Caco-2 (cell line): ENCODE data around the gene CACNA1G. TPM values are rescaled to one million over a fixed set of nuclear protein-coding genes. Genes with fewer than 3 reads are reported as not detected.
A peak's percentile ranks its signal among the peaks of the same experiment; 100 is the strongest.

Experiments
- BruUV-seq: library from RNA; stranded (reverse); fragments of 400-500 nt; replicated peaks from 2 replicates; lab custom pipeline; 2021; lab: Mats Ljungman, UMichigan
- CTCF ChIA-PET: fragments of 300-600 bp; sonication (Branson Sonifier 250); formaldehyde crosslinking; loops from one replicate; lab custom pipeline; 2022; ENCODE audit warnings: antibody characterized with exemption; lab: Charles Lee
- POLR2A ChIA-PET: fragments of 300-600 bp; sonication (Branson Sonifier 250); formaldehyde crosslinking; loops from one replicate; lab custom pipeline; 2022; ENCODE audit warnings: antibody characterized with exemption; lab: Charles Lee
- DNase-seq, 2 experiments: peaks; one replicate each; pipeline versions ENCODE4 v3.0.0 to v3.0.0-alpha.2; 2020 to 2022
- H3K27me3 ChIP-seq: replicated peaks from 2 replicates; pipeline ENCODE4 v1.6.0; 2011; ENCODE audit warnings: low read length; ENCODE audit not compliant: control insufficient read depth, insufficient read depth
- H3K36me3 ChIP-seq: 2 replicates; pipeline ENCODE4 v1.5.1; 2011; ENCODE audit warnings: low read length; ENCODE audit not compliant: control insufficient read depth, insufficient read depth
- H3K4me1 ChIP-seq: fragments of 250-450 bp; sonication (Bioruptor Pico); 2 replicates; pipeline ENCODE4 v1.5.1; 2020; ENCODE audit warnings: mild to moderate bottlenecking
- H3K4me3 ChIP-seq: 2 replicates; pipeline ENCODE4 v1.5.1; 2011; ENCODE audit warnings: low read depth, mild to moderate bottlenecking, control low read depth, low read length
- H3K9me3 ChIP-seq: fragments of 250-450 bp; sonication (Bioruptor Pico); 2 replicates; pipeline ENCODE4 v1.5.1; 2020; ENCODE audit warnings: mild to moderate bottlenecking, moderate library complexity
- H3K27ac Mint-ChIP-seq: one replicate; pipeline ENCODE4 v1.8.0; 2022; ENCODE audit warnings: mixed read lengths; ENCODE audit not compliant: unreplicated experiment
- H3K27me3 Mint-ChIP-seq: one replicate; pipeline ENCODE4 v1.8.0; 2022; ENCODE audit warnings: mixed read lengths; ENCODE audit not compliant: insufficient read depth, unreplicated experiment
- H3K36me3 Mint-ChIP-seq: one replicate; pipeline ENCODE4 v1.8.0; 2022; ENCODE audit warnings: mild to moderate bottlenecking, mixed read lengths; ENCODE audit not compliant: insufficient read depth, unreplicated experiment
- H3K4me1 Mint-ChIP-seq: one replicate; pipeline ENCODE4 v1.8.0; 2022; ENCODE audit warnings: low read depth, mixed read lengths; ENCODE audit not compliant: unreplicated experiment
- H3K4me3 Mint-ChIP-seq: one replicate; pipeline ENCODE4 v1.8.0; 2022; ENCODE audit warnings: mild to moderate bottlenecking, moderate library complexity, mixed read lengths; ENCODE audit not compliant: unreplicated experiment
- H3K9me3 Mint-ChIP-seq: one replicate; pipeline ENCODE4 v1.8.0; 2022; ENCODE audit warnings: mixed read lengths; ENCODE audit not compliant: unreplicated experiment
- CTCF ChIP-seq, 2 experiments: fragments of 200-600 bp in 1 of 2; IDR thresholded peaks; 1 replicate in 1 of 2; 2 replicates in 1 of 2; pipeline versions ENCODE4 v1.5.1 to v1.8.0; 2011 to 2022; ENCODE audit warnings: antibody characterized with exemption in 1 of 2, control low read depth in 1 of 2, inconsistent platforms in 1 of 2, low read depth in 1 of 2, low read length in 1 of 2, mild to moderate bottlenecking in 1 of 2, moderate library complexity in 1 of 2; ENCODE audit not compliant: insufficient read depth in 1 of 2, severe bottlenecking in 1 of 2, unreplicated experiment in 1 of 2
- intact Hi-C: fragments of 100-400 bp; cut with micrococcal nuclease; formaldehyde crosslinking; loops from one replicate; pipeline ENCODE4 v1.10.0; 2022; ENCODE audit not compliant: unreplicated experiment
- total RNA-seq: library from RNA; stranded (reverse); gene quantifications from 2 replicates; pipeline ENCODE4 v1.2.3, GENCODE V29; 2022

CACNA1G gene
- total RNA-seq, 1 experiment from 2014 or later, result 1.4 TPM

- intact Hi-C loops, result no loop called here
- Mint-ChIP-seq H3K27ac (no peak overlapping the region), H3K27me3 (no peaks in the 10 kb centered on the region), H3K9me3 (no peaks in the 10 kb centered on the region), H3K36me3 (peaks cover 47% of the 10 kb centered on the region), H3K4me1 (peaks cover 55% of the 10 kb centered on the region), H3K4me3 (peak overlapping the region; percentile 12)
- no peak for TF ChIP-seq CTCF (IDR thresholded peaks at IDR 0.05; ENCODE audit: insufficient read depth in 1 of 2, low read depth in 1 of 2, low read length in 1 of 2, severe bottlenecking in 1 of 2, unreplicated experiment in 1 of 2)
- DNase-seq, result no peak
- POLR2A ChIA-PET, result no interaction called here
- no TSS peak for BruUV-seq
- H3K27me3 ChIP-seq, result no peaks in the 10 kb centered on the region
- H3K36me3 ChIP-seq, result no peaks in the 10 kb centered on the region
- peaks cover 57% of the 10 kb centered on the region for H3K4me1 ChIP-seq
- CTCF ChIA-PET, result interaction anchor here (0.6 kb wide), 1 partner anchor 294 kb away, joined by 3 read pairs; no protein-coding TSS in a partner anchor
- no peaks in the 10 kb centered on the region for H3K9me3 ChIP-seq
- no peak overlapping the region for H3K4me3 ChIP-seq
These were observed 25.1 kb upstream of the CACNA1G start for GRCh38 chr17:50535407-50535806.

- H3K27ac Mint-ChIP-seq, result no peak overlapping the region
- no peaks in the 10 kb centered on the region for H3K9me3 Mint-ChIP-seq
- Histone ChIP-seq H3K4me1 (peaks cover 61% of the 10 kb centered on the region), H3K27me3 (no peaks in the 10 kb centered on the region), H3K9me3 (no peaks in the 10 kb centered on the region), H3K4me3 (no peak overlapping the region), H3K36me3 (no peaks in the 10 kb centered on the region)
- CTCF ChIA-PET, result no interaction called here
- POLR2A ChIA-PET, result no interaction called here
- H3K36me3 Mint-ChIP-seq, result peaks cover 53% of the 10 kb centered on the region
- peaks cover 53% of the 10 kb centered on the region for H3K4me1 Mint-ChIP-seq
- intact Hi-C loops, result no loop called here
- H3K27me3 Mint-ChIP-seq, result no peaks in the 10 kb centered on the region
- peak in 1 of 2 experiments; percentile 52 for DNase-seq
- BruUV-seq, result no TSS peak
- no peak for TF ChIP-seq CTCF (IDR thresholded peaks at IDR 0.05; ENCODE audit: insufficient read depth in 1 of 2, low read depth in 1 of 2, low read length in 1 of 2, severe bottlenecking in 1 of 2, unreplicated experiment in 1 of 2)
- H3K4me3 Mint-ChIP-seq, result no peak overlapping the region
These were observed 23.6 kb upstream of the CACNA1G start for GRCh38 chr17:50536683-50537646.

DNA sequence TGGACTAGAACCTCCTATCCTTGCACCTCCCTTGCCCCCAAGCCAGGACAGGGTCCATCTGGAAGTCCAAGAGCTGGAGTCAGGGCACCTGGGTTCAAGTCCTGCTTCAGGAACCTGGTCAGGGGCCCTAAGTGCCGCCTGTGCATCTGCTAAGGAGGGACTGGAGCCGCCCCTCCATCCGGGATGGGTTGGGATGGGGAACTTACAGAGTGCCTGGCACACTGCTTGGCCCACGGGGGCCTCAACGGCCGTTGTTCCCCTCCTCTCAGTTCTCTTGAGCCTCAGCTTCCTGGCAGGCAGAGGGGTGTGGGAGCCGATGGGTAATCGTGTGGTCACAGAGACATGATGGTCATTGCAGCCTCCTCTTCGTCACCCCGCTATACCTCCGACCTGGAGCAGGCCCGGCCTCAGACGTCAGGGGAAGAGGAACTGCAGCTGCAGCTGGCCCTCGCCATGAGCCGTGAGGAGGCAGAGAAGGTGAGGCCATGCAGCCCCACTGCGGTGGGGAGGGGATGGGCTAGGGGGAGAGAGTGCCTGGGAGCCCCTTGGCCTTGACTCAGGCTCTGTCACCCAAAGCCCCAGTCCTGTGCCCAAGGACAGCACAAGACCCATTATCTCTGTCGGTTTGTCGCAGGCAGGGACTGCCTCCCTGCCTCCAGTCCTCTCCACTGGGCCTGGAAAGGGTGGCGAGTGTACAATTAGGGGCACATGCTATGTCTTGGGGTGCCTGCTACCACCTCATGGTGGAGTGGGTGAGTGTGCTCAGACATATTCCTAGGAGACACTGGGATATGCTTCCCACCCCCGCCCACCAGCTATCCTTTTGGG lies 22.6 kb upstream of the CACNA1G start:
- no peak for TF ChIP-seq CTCF (IDR thresholded peaks at IDR 0.05; ENCODE audit: insufficient read depth in 1 of 2, low read depth in 1 of 2, low read length in 1 of 2, severe bottlenecking in 1 of 2, unreplicated experiment in 1 of 2)
- Mint-ChIP-seq H3K9me3 (no peaks in the 10 kb centered on the region), H3K36me3 (peaks cover 60% of the 10 kb centered on the region), H3K27me3 (no peaks in the 10 kb centered on the region), H3K27ac (peak overlapping the region; percentile 4), H3K4me1 (peaks cover 55% of the 10 kb centered on the region), H3K4me3 (no peak overlapping the region)
- H3K4me3 ChIP-seq, result no peak overlapping the region
- no peaks in the 10 kb centered on the region for H3K27me3 ChIP-seq
- ChIA-PET POLR2A (no interaction called here), CTCF (interaction anchor here (0.6 to 1.0 kb wide), 3 partner anchors 13 to 128 kb away, joined by 3 to 9 read pairs (median 5); no protein-coding TSS in a partner anchor)
- intact Hi-C loops, result no loop called here
- no TSS peak for BruUV-seq
- DNase-seq, result peak in 1 of 2 experiments; percentile 52
- no peaks in the 10 kb centered on the region for H3K36me3 ChIP-seq
- H3K4me1 ChIP-seq, result peaks cover 62% of the 10 kb centered on the region
- no peaks in the 10 kb centered on the region for H3K9me3 ChIP-seq
